OCI-LY3 (cell line): ENCODE data around the gene PIK3CD.

Source experiments
- H2AFZ ChIP-seq: fragments of 200-600, 300-600 bp; shearing (Covaris generic); 2 replicates; pipeline ENCODE4 v1.6.0; 2014; ENCODE audit warnings: antibody characterized with exemption, low read depth, low read length
- H3K27ac ChIP-seq: fragments of 200-600, 300-600 bp; sonication (generic); 2 replicates; pipeline ENCODE4 v1.5.1; 2014; ENCODE audit warnings: mild to moderate bottlenecking, low read length, moderate library complexity, mixed read lengths
- H3K27me3 ChIP-seq: fragments of 200-600, 300-600 bp; sonication (generic); 2 replicates; pipeline ENCODE4 v1.6.1; 2014; ENCODE audit warnings: low read depth, low read length, mixed read lengths
- H3K36me3 ChIP-seq: fragments of 200-600, 300-600 bp; sonication (generic); replicated peaks from 2 replicates; pipeline ENCODE3; 2014; ENCODE audit warnings: low read depth, low read length, mixed read lengths
- H3K4me1 ChIP-seq: fragments of 300-600, 200-600 bp; sonication (generic); 2 replicates; pipeline ENCODE4 v1.6.1; 2014; ENCODE audit warnings: low read length, mixed read lengths
- H3K4me2 ChIP-seq: fragments of 200-600, 300-600 bp; sonication (generic); 2 replicates; pipeline ENCODE4 v1.6.1; 2014; ENCODE audit warnings: low read length, mixed read lengths
- H3K4me3 ChIP-seq: fragments of 300-600, 200-600 bp; sonication (generic); 2 replicates; pipeline ENCODE4 v1.5.1; 2014; ENCODE audit warnings: antibody characterized with exemption, mild to moderate bottlenecking, low read length, moderate library complexity
- H3K79me2 ChIP-seq: fragments of 300-600, 200-600 bp; shearing (Covaris generic); 2 replicates; pipeline ENCODE4 v1.6.1; 2014; ENCODE audit warnings: mild to moderate bottlenecking, low read length, mixed read lengths
- H3K9ac ChIP-seq: fragments of 300-600, 200-600 bp; shearing (Covaris generic); 2 replicates; pipeline ENCODE4 v1.6.0; 2014; ENCODE audit warnings: mild to moderate bottlenecking, low read length, moderate library complexity
- H3K9me3 ChIP-seq: fragments of 200-600, 300-600 bp; shearing (Covaris generic); 2 replicates; pipeline ENCODE4 v1.6.1; 2014; ENCODE audit warnings: low read length, mixed read lengths; ENCODE audit not compliant: insufficient read depth
- H4K20me1 ChIP-seq: fragments of 200-600, 300-600 bp; sonication (generic); 2 replicates; pipeline ENCODE4 v1.6.1; 2016; ENCODE audit warnings: low read length, mixed read lengths; ENCODE audit not compliant: insufficient read depth
- CTCF ChIP-seq: fragments of 200-600, 300-600 bp; sonication (generic); IDR thresholded peaks from 2 replicates; pipeline ENCODE4 v1.5.1; 2014; ENCODE audit warnings: antibody characterized with exemption, low read length, low read depth
- EZH2phosphoT487 ChIP-seq: fragments of 200-600 bp; shearing (Covaris generic); IDR thresholded peaks from 2 replicates; pipeline ENCODE4 v1.6.1; 2018; ENCODE audit warnings: antibody characterized with exemption, mixed run types, low read depth

The PIK3CD gene

GRCh38 chr1:9639227-9639626 is 12.3 kb upstream of the PIK3CD start:
- no peaks in the 10 kb centered on the region for H3K79me2 ChIP-seq
- H3K9me3 ChIP-seq: no peaks in the 10 kb centered on the region
- no peak overlapping the region for H3K4me3 ChIP-seq
- no peaks in the 10 kb centered on the region for H3K4me1 ChIP-seq
- peaks cover 24% of the 10 kb centered on the region for H3K36me3 ChIP-seq
- no peak overlapping the region for H2AFZ ChIP-seq
- H4K20me1 ChIP-seq: no peaks in the 10 kb centered on the region
- no peak overlapping the region for H3K27ac ChIP-seq
- no peaks in the 10 kb centered on the region for H3K27me3 ChIP-seq
- TF ChIP-seq EZH2phosphoT487 (no peak), CTCF (no peak)
- H3K4me2 ChIP-seq: no peak overlapping the region
- no peak overlapping the region for H3K9ac ChIP-seq

GRCh38 chr1:9643351-9644256 is 7.9 kb upstream of the PIK3CD start:
- H3K27me3 ChIP-seq: no peaks in the 10 kb centered on the region
- peaks cover 3% of the 10 kb centered on the region for H3K36me3 ChIP-seq
- TF ChIP-seq EZH2phosphoT487 (no peak), CTCF (no peak)
- H3K27ac ChIP-seq: no peak overlapping the region
- H3K4me3 ChIP-seq: no peak overlapping the region
- no peaks in the 10 kb centered on the region for H4K20me1 ChIP-seq
- H3K4me1 ChIP-seq: no peaks in the 10 kb centered on the region
- no peaks in the 10 kb centered on the region for H3K79me2 ChIP-seq
- H2AFZ ChIP-seq: no peak overlapping the region
- no peak overlapping the region for H3K4me2 ChIP-seq
- H3K9ac ChIP-seq: no peak overlapping the region
- H3K9me3 ChIP-seq: no peaks in the 10 kb centered on the region

GRCh38 chr1:9646037-9646436 is 5.5 kb upstream of the PIK3CD start:
- Histone ChIP-seq H3K79me2 (peaks cover 8% of the 10 kb centered on the region), H3K36me3 (peaks cover 3% of the 10 kb centered on the region), H3K4me3 (no peak overlapping the region), H3K4me1 (peaks cover 4% of the 10 kb centered on the region), H3K4me2 (no peak overlapping the region), H3K9ac (no peak overlapping the region), H4K20me1 (no peaks in the 10 kb centered on the region), H3K9me3 (no peaks in the 10 kb centered on the region), H3K27ac (no peak overlapping the region), H2AFZ (no peak overlapping the region), H3K27me3 (no peaks in the 10 kb centered on the region)
- no peak for TF ChIP-seq CTCF
- no peak for TF ChIP-seq EZH2phosphoT487

- Histone ChIP-seq H3K27me3 (no peaks in the 10 kb centered on the region), H3K9ac (no peak overlapping the region), H3K9me3 (no peaks in the 10 kb centered on the region), H3K36me3 (peaks cover 12% of the 10 kb centered on the region), H3K4me2 (no peak overlapping the region), H3K79me2 (peaks cover 30% of the 10 kb centered on the region), H4K20me1 (no peaks in the 10 kb centered on the region), H3K27ac (no peak overlapping the region), H3K4me1 (peaks cover 4% of the 10 kb centered on the region), H3K4me3 (no peak overlapping the region), H2AFZ (no peak overlapping the region)
- no peak for TF ChIP-seq EZH2phosphoT487
- no peak for TF ChIP-seq CTCF
Observed at GRCh38 chr1:9648171-9648570, 3.4 kb upstream of the PIK3CD start.
